ENCODE measurements around the gene NUDT13.

- no peak for TF ChIP-seq CTCF (IDR thresholded peaks at IDR 0.05)
- TF ChIP-seq POLR2AphosphoS5 (IDR thresholded peaks at IDR 0.05): no peak
- TF ChIP-seq POLR2A (IDR thresholded peaks at IDR 0.05): no peak
Observed at GRCh38 chr10:73166972-73167371, 56.7 kb downstream of the NUDT13 start.
